ENCODE results near the gene THRSP.
"Not testable (repeated sequence)": the region's sequence is repeated elsewhere in the genome, so short reads cannot be mapped to it uniquely, and the experiment has no call there.

THRSP gene

GRCh38 chr11:78085972-78086371, 22.3 kb downstream of the THRSP start:
- FAIRE-seq (no peak), DNase-seq (ENCODE audit: insufficient read length, low spot score) (no peak)

- FAIRE-seq; DNase-seq (ENCODE audit: insufficient read length, low spot score): not testable (repeated sequence)
Measured at GRCh38 chr11:78086521-78087074, 22.9 kb downstream of the THRSP start.

GRCh38 chr11:78094250-78094649, 30.6 kb downstream of the THRSP start:
- DNase-seq (ENCODE audit: insufficient read length, low spot score) (no peak), FAIRE-seq (no peak)

GRCh38 chr11:78097666-78098385, 34.2 kb downstream of the THRSP start:
- no peak for FAIRE-seq
- no peak for DNase-seq (ENCODE audit: insufficient read length, low spot score)

GRCh38 chr11:78099666-78100065, 36.0 kb downstream of the THRSP start:
- DNase-seq (ENCODE audit: insufficient read length, low spot score) (no peak), FAIRE-seq (no peak)

- no peak for FAIRE-seq
- DNase-seq (ENCODE audit: insufficient read length, low spot score), result no peak
Measured at GRCh38 chr11:78100261-78100660, 36.6 kb downstream of the THRSP start.

GRCh38 chr11:78100676-78101472, 37.2 kb downstream of the THRSP start:
- FAIRE-seq (no peak), DNase-seq (ENCODE audit: insufficient read length, low spot score) (no peak)

- no peak for FAIRE-seq
- DNase-seq (ENCODE audit: insufficient read length, low spot score), result no peak
Measured at GRCh38 chr11:78109081-78110015, 45.7 kb downstream of the THRSP start.

- FAIRE-seq (no peak), DNase-seq (ENCODE audit: insufficient read length, low spot score) (no peak)
Measured at GRCh38 chr11:78110351-78110750, 46.7 kb downstream of the THRSP start.

GRCh38 chr11:78110830-78111229, 47.2 kb downstream of the THRSP start:
- FAIRE-seq (no peak), DNase-seq (ENCODE audit: insufficient read length, low spot score) (no peak)

GRCh38 chr11:78111298-78111697, 47.6 kb downstream of the THRSP start:
- FAIRE-seq (no peak), DNase-seq (ENCODE audit: insufficient read length, low spot score) (no peak)

- no peak for DNase-seq (ENCODE audit: insufficient read length, low spot score)
- FAIRE-seq, result no peak
Measured at GRCh38 chr11:78112582-78113275, 49.1 kb downstream of the THRSP start.
